A549 (cell line): ENCODE data around the gene NGB.

Experiments used
- CTCF ChIP-seq: fragments of >200 bp; sonication (Bioruptor Twin); formaldehyde crosslinking; IDR thresholded peaks from 3 replicates; pipeline ENCODE4 v1.5.1; 2016
- FOSL2 ChIP-seq, 2 experiments: fragments of 450-650 bp in 1 of 2; fragments of >200 bp in 1 of 2; sonication (Bioruptor Twin) in 1 of 2; formaldehyde crosslinking; IDR thresholded peaks; 2 replicates each; pipeline versions ENCODE4 v1.5.0 to v1.6.1; 2016 to 2020; ENCODE audit warnings: mild to moderate bottlenecking in 1 of 2, moderate library complexity in 1 of 2
- MAX ChIP-seq: IDR thresholded peaks from 2 replicates; pipeline ENCODE4 v1.6.1; 2012
- NFE2L2 ChIP-seq: fragments of 150-350 bp; conservative IDR thresholded peaks from 2 replicates; pipeline ENCODE4 v1.6.1; 2014; ENCODE audit warnings: low read length
- POLR2A ChIP-seq: IDR thresholded peaks from 2 replicates; pipeline ENCODE4 v1.6.1; 2012; ENCODE audit warnings: mild to moderate bottlenecking, low read length
- POLR2AphosphoS2 ChIP-seq: conservative IDR thresholded peaks from 2 replicates; pipeline ENCODE4 v1.6.1; 2012; ENCODE audit warnings: low read length, improper control_type of control experiment, inconsistent platforms

- TF ChIP-seq POLR2A: no peak
- no peak for TF ChIP-seq MAX
- TF ChIP-seq POLR2AphosphoS2: no peak
- no peak for TF ChIP-seq NFE2L2
- no peak for TF ChIP-seq FOSL2 (IDR thresholded peaks at IDR 0.05)
- TF ChIP-seq FOSL2 (CRISPR knock-in tag; IDR thresholded peaks at IDR 0.05): no peak
- no peak for TF ChIP-seq CTCF
Observed at GRCh38 chr14:77276959-77277358, 6.0 kb upstream of the NGB start.
